Panc1 (cell line): ENCODE measurements around the gene NOXO1. TPM values are rescaled to one million over a fixed set of nuclear protein-coding genes. Genes with fewer than 3 reads are reported as not detected.

Experiments used
- ATAC-seq: fragments of 200-7000 bp; cut with Tn5 transposase; 2 replicates; pipeline ENCODE4 v1.9.1; 2020; ENCODE audit warnings: mild to moderate bottlenecking, moderate library complexity
- BruUV-seq: library from RNA; stranded (reverse); fragments of 400-500 nt; replicated peaks from 2 replicates; lab custom pipeline; 2021; lab: Mats Ljungman, UMichigan
- CTCF ChIA-PET: fragments of 300-600 bp; sonication (Branson Sonifier 250); formaldehyde crosslinking; loops from one replicate; lab custom pipeline; 2022; ENCODE audit warnings: antibody characterized with exemption; lab: Charles Lee
- POLR2A ChIA-PET: fragments of 300-600 bp; sonication (Branson Sonifier 250); formaldehyde crosslinking; loops from one replicate; lab custom pipeline; 2022; ENCODE audit warnings: antibody characterized with exemption; lab: Charles Lee
- DNase-seq: peaks from one replicate; pipeline ENCODE4 v3.0.0-alpha.2; 2010; ENCODE audit warnings: low read depth, low spot score
- H3K27ac ChIP-seq: 2 replicates; pipeline ENCODE4 v1.5.1; 2011; ENCODE audit warnings: mild to moderate bottlenecking, low read length, inconsistent platforms
- H3K27me3 ChIP-seq: fragments of 200-500 bp; sonication (Bioruptor generic); 2 replicates; pipeline ENCODE4 v1.6.0; 2014; ENCODE audit warnings: low read length, inconsistent platforms; ENCODE audit not compliant: control insufficient read depth, insufficient read depth
- H3K36me3 ChIP-seq: fragments of 200-500 bp; sonication (Bioruptor generic); 2 replicates; pipeline ENCODE4 v1.5.1; 2014; ENCODE audit warnings: inconsistent platforms, mild to moderate bottlenecking, low read length, moderate library complexity; ENCODE audit not compliant: control insufficient read depth, insufficient read depth
- H3K4me1 ChIP-seq: 2 replicates; pipeline ENCODE4 v1.5.1; 2011; ENCODE audit warnings: inconsistent platforms, mild to moderate bottlenecking, low read length, moderate library complexity; ENCODE audit not compliant: control insufficient read depth, insufficient read depth
- H3K4me3 ChIP-seq, 2 experiments: 2 replicates each; pipeline ENCODE4 v1.5.1; 2011 to 2012; ENCODE audit warnings: low read depth in 2 of 2, low read length in 2 of 2, mild to moderate bottlenecking in 2 of 2, inconsistent platforms in 1 of 2, moderate library complexity in 1 of 2
- H3K9me3 ChIP-seq: fragments of 200-500 bp; sonication (Bioruptor generic); 2 replicates; pipeline ENCODE4 v1.5.1; 2014; ENCODE audit warnings: low read depth, mild to moderate bottlenecking, inconsistent platforms, low read length, moderate library complexity; ENCODE audit not compliant: control insufficient read depth, insufficient read depth
- CTCF ChIP-seq: fragments of 450-650 bp; IDR thresholded peaks from 2 replicates; pipeline ENCODE4 v1.5.1; 2017; ENCODE audit warnings: mild to moderate bottlenecking
- POLR2AphosphoS5 ChIP-seq: IDR thresholded peaks from 2 replicates; pipeline ENCODE4 v1.6.1; 2012; ENCODE audit warnings: mild to moderate bottlenecking, low read depth, low read length, moderate library complexity
- REST ChIP-seq, 2 experiments: IDR thresholded peaks; 2 replicates each; pipeline ENCODE4 v1.6.1; 2011 to 2012; ENCODE audit warnings: low read depth in 2 of 2, control low read depth in 1 of 2, low read length in 1 of 2, mild to moderate bottlenecking in 1 of 2, moderate library complexity in 1 of 2; ENCODE audit not compliant: insufficient read depth in 1 of 2
- SIN3A ChIP-seq: IDR thresholded peaks from 2 replicates; pipeline ENCODE4 v1.6.1; 2012; ENCODE audit warnings: low read depth, mild to moderate bottlenecking, low read length, moderate library complexity, borderline replicate concordance; ENCODE audit not compliant: insufficient read depth
- TCF7L2 ChIP-seq: IDR thresholded peaks from 2 replicates; pipeline ENCODE4 v1.6.1; 2011; ENCODE audit warnings: mild to moderate bottlenecking, low read depth, low read length, inconsistent platforms
- in situ Hi-C: cut with HindIII; loops from 2 replicates; pipeline ENCODE4 v1.10.0; 2016; ENCODE audit warnings: low sequenced_read_pairs, low pct_unique_long_range_greater_than_20kb
- intact Hi-C: fragments of 100-400 bp; cut with micrococcal nuclease; formaldehyde crosslinking; loops from one replicate; pipeline ENCODE4 v1.10.0; 2022; ENCODE audit not compliant: unreplicated experiment
- total RNA-seq: library from RNA; stranded (reverse); gene quantifications from one replicate; pipeline ENCODE4 v1.2.1, GENCODE V29; 2021; ENCODE audit not compliant: unreplicated experiment

Gene NOXO1
- total RNA-seq, 1 experiment from 2014 or later: 4.0 TPM

GRCh38 chr16:2002406-2003230 lies 21.3 kb upstream of the NOXO1 start:
- no TSS peak for BruUV-seq

More at GRCh38 chr16:2002406-2003230, 21.3 kb upstream of the NOXO1 start:
- Histone ChIP-seq H3K36me3 (peaks cover 6% of the 10 kb centered on the region; the same call in 1 of the 2 replicates), H3K4me1 (peaks cover 37% of the 10 kb centered on the region), H3K27ac (no peak overlapping the region), H3K27me3 (no peaks in the 10 kb centered on the region), H3K4me3 (no peak overlapping the region), H3K9me3 (no peaks in the 10 kb centered on the region)
- in situ Hi-C loops: no loop called here
- ATAC-seq (no peak), DNase-seq (no peak)
- CTCF ChIA-PET: interaction anchor here (0.6 kb wide), 2 partner anchors 9 to 40 kb away, joined by 8 to 11 read pairs; no protein-coding TSS in a partner anchor
- TF ChIP-seq REST (IDR thresholded peaks at IDR 0.05; ENCODE audit: insufficient read depth in 1 of 2, low read depth in 2 of 2, low read length in 1 of 2) (no peak), SIN3A (no peak), TCF7L2 (no peak), POLR2AphosphoS5 (no peak), CTCF (no peak)
- POLR2A ChIA-PET: no interaction called here
- intact Hi-C loops: no loop called here
